HG02840 (cell line): Measurements from ENCODE around the gene SEPSECS.
A peak's percentile ranks its signal among the peaks of the same experiment; 100 is the strongest.

ENCODE experiments used
- ATAC-seq: cut with Tn5 transposase; IDR thresholded peaks from one replicate; pipeline ENCODE4 v1.9.1; 2021; ENCODE audit warnings: mild to moderate bottlenecking, moderate library complexity, moderate number of reproducible peaks; ENCODE audit not compliant: unreplicated experiment, low FRiP score

Gene SEPSECS

DNA sequence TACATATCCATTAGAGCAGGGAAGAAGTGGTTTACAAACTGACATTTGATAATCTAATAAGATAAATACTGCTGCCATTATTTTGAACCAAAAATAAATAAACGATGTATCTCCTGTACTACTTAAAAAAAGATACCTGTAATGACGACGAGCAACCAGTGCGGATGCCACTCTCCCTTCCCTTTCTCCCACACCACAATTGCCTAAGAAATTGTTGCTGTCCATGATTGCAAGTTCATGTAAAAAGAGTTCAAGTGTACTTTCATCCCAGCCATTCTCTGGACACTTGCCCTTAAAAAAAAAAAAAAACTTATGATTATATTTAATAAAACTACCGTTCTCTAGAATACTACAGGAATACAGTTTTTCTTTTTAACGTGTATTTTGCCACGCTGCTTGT is 1.4 kb downstream of the SEPSECS start:
- ATAC-seq, result no peak

DNA sequence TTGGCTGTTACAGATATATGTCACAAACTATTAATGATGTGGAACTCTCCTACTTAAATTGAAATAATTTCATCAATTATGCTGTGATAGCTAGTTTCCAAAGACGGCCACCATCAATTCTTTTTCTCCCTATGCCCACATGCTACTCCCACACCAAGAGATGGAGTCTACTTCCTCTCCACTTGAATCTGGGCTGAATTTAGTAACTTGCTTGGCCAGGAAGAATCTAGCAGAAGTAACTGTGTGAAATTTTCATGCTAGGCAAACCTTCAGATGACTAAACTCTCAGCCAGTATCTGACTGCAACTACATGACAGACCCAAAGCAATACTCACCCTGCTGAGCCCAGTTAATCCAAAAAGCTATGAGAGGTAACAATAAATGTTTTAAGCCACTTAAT is 3.2 kb downstream of the SEPSECS start:
- no peak for ATAC-seq

DNA sequence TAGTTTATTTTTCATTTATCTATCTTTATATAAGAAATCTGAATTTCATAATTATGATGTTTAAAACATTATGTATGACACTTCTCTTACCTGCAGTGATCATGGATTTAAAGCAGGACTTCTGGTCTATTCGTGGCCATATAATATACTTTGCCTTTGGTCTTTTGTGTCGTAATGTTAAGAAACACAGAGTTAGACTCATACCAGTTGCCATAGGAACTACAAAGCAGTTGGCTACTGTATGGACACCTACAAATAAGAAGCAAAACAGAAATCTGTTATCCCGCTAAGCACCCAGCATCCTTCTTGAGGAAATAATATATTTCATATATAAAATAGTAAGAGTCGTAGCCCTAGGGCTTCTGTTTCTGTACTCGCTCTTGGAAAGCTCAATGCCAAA is 4.3 kb downstream of the SEPSECS start:
- no peak for ATAC-seq

DNA sequence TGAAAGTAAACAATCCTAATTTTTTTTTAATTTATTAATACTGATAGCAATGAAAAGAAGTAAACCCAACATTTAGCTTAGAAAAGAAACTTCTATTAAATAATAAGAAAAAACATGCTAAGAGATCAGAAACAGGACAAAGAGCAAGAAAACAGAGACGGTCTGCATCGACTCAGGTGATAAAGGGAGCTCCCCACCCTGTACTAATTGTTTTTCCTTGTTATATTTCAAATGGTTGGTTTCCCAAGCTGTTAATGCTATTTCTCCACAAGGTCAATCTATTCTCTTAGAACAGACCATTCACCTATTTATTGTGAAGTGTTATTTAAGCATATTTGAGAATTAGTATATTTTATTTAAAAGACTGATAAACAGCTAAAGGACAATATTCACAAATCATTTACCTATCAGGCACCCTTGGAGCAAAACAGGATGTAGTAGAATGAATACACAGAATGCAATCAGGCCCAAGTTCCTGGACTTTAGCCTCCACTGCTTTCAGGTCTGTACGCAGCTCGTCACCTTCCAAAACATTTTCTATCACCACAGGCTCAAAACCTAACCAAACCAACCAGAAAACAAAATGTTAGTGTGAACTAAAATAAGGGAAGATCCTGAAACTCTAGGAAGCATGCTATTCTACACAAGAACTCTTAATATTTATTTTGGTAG is 5.5 kb downstream of the SEPSECS start:
- ATAC-seq, result no peak

DNA sequence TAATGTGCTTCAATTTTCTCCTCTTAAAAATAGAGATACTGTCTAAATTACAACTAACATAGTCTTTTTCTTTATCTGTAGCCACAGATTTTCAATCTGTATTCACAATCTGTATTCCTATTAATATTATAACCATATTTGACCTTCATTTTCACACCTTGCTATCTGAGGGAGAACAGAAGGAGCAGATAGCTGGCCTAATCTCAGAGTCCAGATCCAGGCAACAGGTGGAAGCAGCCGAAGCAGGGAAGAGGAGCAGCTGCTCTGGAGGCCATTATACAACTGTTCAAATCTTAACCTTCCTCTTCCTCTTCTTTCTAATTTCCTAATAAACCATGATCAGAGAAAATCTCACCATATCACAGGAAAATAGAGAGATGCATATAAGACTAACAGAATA is 14.2 kb downstream of the SEPSECS start:
- no peak for ATAC-seq

DNA sequence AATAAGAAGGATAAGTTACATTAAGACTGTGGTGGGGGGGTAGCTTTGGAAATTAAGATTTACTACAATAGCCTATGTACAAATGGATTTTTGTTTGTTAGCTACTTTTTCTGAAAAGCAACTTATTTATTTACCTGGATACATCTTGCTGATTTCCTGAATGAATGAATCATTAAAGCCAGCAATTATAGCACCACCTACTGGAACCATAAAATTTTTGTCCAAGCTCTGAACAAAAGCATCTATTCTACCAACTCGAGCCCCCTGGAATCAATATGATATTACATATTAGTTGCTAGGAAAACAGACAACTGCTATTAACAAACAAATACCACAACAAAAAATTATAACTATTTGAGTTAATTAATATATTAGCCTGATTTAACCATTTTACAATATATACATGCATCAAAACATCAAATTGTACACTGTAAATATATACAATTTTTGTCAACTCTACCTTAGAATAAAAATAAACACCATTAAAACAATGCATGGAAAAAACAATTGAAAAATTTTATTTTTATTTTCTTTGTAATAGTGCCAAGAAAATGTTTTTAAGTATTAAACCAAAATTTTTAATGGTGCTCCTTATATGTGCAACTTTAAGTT is 15.3 kb downstream of the SEPSECS start:
- ATAC-seq, result no peak

DNA sequence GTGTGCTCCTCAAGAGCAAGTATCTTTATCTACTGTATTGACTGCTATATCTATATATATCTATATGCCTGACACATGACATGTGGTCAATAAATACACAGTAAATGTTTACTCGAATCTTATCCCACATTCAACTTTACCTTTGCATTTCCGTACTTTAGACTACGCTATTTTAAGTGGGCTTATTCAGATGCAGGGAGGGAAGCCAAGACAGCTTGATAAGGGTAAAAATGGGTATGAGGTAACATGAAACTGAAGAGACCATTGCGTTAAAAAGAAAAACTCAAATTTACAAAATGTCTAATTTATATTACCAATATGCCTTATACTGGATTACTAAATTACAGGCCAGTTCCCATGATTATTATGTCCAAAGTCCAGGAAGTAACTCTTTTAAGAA is 17.8 kb downstream of the SEPSECS start:
- no peak for ATAC-seq

DNA sequence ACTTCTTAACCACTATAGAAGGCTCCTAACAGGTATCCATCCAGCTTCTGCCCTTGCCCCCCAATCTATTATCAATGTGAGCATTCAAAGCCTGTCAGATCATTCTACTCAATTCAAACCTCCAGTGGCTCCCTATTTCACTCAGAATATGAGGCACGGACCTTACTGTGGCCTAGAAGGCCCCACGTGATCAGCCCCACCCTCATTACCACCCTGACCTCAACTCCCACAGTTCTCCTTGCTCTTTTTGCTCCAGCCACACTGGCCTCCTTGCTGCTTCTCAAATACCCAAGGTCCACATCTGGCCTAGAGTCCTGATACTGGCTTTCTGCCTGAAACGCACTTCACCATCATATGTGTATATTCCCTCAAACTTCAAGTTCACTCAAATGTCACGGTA is 18.7 kb downstream of the SEPSECS start:
- ATAC-seq, result no peak

DNA sequence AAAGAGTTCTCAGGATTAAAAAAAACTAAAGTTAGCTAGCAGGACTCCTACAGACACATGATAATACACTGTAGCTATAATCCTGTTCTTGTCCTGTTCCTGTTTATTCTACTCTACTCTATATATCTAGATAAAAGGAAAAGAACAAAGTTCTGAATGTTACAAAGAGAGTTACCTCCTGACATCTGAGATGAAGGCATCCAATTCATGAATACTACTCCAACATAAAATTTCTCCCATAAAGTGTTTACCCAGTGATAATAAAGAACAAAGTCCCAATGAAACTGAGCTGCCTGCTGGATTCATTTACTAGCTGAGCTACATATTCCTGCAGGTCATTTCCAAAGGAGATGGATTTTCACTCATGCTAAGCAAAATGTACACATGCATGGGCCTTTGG is 27.1 kb downstream of the SEPSECS start:
- no peak for ATAC-seq

DNA sequence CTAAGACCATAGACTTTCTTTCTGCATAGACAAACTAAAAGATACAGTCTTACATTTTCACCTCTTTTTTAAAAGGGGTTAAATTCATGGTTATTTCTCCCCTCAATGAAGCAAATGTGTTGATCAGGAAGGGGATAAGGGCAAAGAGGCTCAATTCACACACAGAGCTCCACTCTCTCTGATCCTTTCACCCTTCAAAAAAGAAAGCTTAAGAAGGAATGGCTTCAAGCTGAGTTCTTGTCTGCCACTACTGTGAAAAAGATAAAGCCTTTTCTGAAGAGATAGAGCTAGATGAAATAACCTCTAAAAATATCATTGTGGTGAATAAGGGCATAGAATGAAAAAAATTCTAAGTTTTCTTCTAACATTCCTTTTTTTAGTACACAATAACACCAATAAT is 28.3 kb downstream of the SEPSECS start:
- ATAC-seq, result no peak

DNA sequence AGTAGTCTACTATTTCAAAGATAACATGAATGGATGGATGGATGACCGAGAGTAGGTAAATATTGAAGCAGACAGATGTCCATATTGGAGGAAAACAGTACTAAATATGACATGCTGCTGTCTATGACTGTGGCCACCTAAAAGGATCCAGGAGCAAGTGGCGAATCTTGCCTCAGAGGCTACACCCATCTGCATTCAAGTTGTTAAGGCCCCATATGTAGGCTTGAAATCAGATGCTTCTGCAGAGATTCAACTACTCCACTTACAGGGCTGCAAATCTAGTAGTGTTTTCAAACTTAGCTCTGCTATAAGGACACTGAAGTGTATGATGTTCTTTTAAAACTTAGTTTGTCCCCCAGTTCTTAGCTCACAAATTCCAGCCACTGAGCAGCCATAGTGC is 28.9 kb downstream of the SEPSECS start:
- ATAC-seq, result no peak

DNA sequence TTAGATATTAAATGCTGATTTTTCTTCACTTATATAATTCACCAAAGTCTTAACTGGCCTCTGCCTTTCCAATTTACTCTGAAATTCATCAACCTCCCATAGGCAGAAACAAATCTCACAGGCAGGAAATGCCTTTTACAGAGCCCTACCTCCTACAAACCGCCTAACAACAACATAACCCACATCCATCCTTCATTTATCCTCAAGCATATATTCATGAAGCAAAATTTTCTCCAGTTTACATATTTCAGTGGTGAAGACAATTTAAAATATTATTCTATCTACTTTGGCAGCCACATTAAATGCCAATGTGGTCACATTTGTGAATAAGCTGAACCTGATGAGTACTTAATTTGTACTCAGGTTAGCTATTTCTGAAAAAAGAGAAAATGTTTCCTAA is 30.3 kb downstream of the SEPSECS start:
- no peak for ATAC-seq

DNA sequence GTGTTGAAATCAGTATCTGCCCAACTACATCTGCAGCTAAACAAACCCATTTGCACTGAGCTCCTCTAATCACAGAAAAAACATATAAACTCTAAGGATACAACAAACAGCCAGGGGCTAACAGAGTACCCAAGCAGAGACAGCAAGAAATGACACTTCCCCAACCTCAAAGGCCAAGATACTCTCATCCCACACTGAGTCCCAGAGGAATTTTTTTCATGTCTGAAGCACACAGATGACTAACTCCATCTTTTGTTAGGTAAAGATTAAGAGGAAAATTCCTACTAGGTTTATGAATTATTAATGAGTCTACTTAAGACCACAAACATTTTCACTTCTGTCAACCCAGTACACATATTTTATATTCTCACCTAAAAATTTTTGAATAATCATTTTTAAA is 31.6 kb downstream of the SEPSECS start:
- no peak for ATAC-seq

DNA sequence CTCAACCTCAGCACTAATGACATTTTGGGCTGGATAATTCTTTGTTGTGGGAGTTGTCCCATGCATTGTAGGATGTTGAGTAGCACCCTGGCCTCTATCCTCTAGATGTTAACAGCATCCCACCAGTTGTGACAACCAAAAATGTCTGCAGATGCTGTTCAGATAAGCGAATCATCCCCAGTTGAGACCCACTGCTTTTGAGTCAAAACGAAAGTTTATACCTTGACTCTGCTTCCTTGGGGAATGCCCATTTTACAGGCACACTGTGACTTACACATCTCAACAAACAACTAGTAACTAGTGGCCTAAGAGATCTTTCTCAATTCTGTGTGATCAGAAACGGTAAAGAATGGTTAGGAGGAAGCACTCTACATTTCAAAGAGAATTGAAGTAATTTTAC is 37.0 kb downstream of the SEPSECS start:
- peak; percentile 97 for ATAC-seq

DNA sequence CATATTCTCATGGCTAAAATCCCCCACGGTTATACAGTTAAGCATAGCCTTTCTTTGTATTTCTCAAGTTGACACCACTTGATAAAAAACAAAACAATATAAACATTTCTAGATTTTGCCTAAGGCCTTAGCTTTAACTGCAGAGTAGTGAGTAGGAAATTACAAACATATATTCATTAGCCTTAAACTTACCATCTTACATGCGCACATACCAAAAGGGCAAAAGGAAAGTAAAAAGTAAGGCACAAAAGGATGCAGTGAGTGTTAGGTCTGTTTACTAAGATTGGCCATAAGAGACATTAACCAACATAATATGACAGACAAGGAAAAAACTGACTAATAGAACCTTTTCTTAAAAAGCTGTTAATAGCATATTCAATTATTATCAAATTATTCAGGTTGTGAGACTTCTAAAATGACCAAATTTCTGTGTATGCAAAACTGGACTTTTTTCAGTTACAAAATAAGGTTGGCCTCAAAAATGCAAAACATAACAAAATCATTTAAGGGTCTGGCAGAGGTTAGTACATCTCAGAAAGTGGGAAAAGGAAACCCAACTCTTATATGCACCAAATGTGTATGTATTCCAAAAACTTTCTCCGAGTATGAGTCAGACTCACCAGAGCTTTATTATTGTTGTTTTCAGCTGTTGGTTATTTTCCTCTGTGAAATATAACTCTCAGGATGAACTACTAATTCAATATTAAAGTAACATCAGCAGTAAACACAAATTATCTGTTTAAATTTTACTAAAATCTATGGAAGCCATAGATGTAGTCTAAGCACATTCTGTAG is 39.9 kb downstream of the SEPSECS start:
- no peak for ATAC-seq

DNA sequence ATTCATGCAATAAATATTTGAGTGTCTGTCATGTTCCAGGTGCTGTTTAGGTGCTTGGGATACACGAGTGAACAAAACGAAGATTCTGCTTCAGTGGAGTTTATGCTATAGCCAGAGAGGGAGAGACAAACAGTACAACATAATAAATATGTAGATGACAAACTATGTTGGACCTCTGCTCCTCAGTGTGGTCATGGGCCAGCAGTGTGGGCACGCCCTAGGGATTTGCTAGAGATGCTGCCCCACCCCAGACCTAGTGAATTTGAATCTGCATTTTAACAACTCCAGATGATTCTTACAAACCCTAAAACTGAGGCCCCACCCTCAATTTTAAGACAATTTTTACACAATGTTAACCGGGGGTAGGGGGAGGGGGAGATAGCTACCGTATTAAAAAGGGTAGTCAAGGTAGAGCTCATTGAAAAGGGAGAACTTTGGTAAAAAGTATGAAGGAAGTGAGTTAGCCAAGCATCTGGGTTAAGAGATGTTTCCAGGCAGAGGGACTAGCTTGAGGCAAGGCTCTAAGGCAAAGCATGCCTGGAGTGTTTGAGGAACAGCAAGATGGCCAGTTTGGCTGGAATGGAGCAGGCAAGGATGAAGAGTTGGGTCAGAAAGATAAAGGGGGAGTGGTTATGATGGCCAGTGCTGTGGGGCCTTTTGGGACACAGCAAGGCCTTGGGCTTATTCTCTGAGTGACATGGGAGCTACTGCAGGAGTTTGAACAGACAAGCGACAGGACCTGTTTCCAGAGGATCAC is 42.4 kb downstream of the SEPSECS start:
- no peak for ATAC-seq

DNA sequence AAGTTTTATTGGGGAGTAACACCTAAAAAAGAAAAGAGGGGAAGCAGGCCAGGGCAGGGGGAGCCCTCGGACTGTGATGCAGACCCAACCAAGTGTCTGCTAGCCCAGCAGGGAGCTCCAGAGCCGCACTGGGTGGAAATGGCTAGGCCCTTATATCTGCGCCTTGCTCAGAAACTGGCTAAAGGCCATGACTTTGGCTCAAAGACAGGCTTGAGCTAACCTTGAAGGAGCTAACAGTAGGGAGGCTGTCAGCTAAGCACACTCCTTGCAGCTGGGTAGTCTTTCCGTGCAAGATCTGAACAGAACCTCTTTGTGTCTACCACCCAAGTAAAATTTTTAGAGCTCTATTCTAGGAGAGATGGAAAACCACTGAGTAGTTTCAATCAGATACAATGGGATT is 43.0 kb downstream of the SEPSECS start:
- no peak for ATAC-seq

DNA sequence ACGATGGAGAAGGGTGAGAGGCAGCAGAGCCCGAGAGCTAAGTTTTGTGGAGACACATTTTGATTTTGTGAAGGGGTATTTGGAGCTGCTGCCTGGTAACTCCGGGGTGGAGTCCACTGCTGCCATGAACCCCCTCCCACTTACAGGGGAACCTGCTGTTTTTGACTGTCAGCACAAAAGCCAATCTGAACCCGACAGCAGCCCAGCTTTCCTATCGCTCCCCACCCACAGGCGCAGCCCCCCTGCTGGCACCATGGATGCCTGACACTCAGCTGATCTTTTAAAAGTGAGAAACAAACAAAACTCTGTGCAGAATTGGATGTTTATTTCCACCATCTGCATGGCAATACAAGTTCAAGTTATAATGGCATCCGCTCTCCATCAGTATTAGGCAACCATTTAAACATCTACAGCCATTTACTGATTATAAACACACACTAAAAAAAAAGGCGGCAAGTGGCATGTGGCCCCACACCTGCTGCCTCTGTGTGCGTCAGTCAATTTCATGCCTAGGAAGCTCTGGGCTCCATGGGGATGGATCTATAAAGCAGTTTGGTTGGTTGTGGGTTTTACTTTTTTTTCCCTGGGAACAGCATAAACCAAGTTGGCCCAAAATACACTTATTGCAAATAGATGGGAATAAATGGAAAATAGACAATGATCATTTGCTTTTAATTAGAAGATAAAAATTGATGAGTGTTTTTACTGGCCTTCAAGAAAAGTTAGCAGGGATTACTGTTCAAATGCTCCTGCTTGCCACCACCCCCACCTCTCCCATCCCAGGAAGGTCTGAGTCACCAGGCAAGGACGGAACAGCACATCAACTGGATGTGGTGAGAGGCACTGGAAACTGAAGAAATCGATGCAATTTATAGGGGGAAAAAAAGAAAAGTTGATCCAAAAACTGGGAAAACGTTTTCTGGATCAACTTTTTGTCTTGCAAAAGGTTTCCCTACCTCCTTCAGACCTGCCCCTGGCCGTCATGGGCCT is 46.0 kb downstream of the SEPSECS start:
- ATAC-seq, result no peak

DNA sequence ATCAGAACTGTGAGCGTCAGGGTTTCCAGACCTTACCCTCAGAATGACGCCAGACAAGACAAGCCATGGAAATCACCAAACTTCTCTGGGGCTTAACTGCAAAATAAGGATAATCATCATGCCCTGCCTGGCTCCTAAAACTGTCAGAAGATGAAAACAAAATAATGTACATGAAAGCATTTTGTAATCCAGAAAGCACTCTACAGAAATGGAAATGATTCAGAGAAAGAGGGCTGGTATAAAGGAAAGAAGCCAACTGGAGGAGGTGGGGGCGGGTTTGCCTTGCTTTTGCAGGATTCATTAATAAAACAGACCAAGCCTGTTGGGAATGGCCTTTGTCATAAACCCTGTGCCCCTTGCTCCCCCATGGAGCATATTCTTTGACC is 47.3 kb downstream of the SEPSECS start:
- ATAC-seq, result no peak
